Midbrain (tissue), 1 donor: ENCODE data around the gene LRRC18.

Experiments used
- DNase-seq: peaks from one replicate; lab custom pipeline; 2025; lab: John Stamatoyannopoulos, UW

Gene LRRC18

GRCh38 chr10:48946332-48946731 is 6.7 kb upstream of the LRRC18 start:
- DNase-seq: no peak

- DNase-seq: no peak
Measured at GRCh38 chr10:48945441-48946130, 5.9 kb upstream of the LRRC18 start.

GRCh38 chr10:48944171-48944570 is 4.5 kb upstream of the LRRC18 start:
- DNase-seq: no peak

- no peak for DNase-seq
Measured at GRCh38 chr10:48943096-48943495, 3.5 kb upstream of the LRRC18 start.

DNA sequence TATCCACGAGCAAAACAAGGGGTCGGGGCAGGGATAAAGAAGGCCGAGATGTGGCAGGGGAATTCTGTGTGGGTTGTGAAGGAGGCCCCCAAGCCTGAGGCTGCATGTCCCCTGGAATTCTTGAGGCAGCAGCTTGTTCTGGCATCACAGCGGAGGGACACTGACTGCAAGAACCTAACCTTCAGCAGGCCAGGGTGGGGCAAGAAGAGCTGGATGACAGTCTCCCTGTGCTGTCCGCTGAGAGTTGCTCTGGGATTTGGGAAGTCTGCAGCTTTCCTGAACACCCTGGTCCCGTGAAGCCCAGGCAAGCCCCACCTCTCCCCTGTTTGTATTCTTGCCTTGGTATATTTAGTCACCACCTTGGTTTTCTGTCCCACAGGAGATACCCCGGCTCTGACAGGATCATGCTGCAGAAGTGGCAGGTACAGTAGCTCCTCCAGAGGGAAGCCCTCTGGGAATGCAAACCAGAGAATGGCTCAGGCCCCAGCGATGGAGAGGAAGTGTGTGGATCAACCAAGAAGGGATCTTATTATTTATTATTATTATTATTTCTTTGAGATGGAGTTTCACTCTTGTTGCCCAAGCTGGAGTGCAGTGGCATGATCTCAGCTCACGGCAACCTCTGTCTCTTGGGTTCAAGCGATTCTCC is 1.9 kb upstream of the LRRC18 start:
- no peak for DNase-seq

- no peak for DNase-seq
Measured at GRCh38 chr10:48940958-48941357, 1.3 kb upstream of the LRRC18 start.

DNA sequence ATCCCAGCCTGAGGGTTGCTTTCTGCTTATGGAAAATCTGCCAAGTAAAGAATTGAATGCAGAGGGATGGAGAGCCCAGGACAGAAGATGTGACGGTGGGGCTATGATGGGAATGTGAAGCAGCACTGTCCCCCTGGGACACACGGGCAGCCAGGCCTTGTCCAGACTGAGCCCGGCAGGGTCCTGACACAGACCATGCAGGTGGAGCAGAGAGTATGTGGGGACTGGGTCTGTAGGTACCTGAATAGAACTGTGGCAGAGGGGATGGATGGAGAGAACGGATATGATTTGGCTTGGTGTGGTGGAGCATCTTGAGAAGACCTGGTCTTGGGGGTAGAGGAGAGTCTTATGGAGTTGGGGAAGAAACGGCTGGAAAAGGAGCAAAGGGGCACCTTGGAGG is 732 bp upstream of the LRRC18 start:
- no peak for DNase-seq

GRCh38 chr10:48938990-48939536 is 577 bp downstream of the LRRC18 start:
- DNase-seq: no peak

GRCh38 chr10:48938281-48938680 is 1.4 kb downstream of the LRRC18 start:
- no peak for DNase-seq

DNA sequence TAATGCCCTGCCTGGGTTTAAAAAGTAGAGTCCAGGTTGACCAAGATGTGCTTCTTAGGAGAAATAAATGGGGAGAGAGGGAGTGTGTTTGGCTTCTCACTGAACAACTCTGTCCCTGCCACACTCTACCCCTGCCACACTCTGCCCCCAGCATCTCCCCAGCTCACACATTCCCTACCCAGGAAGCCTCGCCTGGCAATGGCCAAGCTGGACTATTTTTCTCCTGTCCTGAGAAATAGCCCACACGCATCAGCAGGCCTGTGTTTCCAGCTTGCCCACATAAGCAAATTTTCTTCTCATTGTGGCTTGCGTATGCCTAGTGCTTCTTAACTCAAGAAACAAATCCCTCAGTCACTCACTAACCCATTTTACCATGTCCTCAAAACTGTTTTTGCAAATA is 1.8 kb downstream of the LRRC18 start:
- DNase-seq: no peak

DNA sequence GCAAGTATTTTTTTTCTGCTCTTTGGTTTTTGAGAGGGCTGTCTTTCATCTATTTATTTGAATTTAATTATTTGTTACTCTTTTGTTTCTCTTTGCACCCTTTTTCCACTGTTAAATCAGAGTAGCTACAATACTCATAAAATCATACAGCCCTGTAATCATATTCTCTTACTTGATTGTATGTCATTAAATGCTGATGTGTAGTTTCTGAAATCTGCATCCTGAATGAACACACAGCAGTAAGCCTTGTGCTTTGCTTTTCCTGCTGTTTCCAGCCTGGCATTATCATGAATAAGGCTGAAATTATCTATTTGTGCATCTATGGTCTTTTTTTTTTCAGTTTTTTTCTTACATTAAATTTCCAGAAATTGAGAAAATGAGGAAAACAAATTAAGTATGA is 4.1 kb downstream of the LRRC18 start:
- no peak for DNase-seq

DNA sequence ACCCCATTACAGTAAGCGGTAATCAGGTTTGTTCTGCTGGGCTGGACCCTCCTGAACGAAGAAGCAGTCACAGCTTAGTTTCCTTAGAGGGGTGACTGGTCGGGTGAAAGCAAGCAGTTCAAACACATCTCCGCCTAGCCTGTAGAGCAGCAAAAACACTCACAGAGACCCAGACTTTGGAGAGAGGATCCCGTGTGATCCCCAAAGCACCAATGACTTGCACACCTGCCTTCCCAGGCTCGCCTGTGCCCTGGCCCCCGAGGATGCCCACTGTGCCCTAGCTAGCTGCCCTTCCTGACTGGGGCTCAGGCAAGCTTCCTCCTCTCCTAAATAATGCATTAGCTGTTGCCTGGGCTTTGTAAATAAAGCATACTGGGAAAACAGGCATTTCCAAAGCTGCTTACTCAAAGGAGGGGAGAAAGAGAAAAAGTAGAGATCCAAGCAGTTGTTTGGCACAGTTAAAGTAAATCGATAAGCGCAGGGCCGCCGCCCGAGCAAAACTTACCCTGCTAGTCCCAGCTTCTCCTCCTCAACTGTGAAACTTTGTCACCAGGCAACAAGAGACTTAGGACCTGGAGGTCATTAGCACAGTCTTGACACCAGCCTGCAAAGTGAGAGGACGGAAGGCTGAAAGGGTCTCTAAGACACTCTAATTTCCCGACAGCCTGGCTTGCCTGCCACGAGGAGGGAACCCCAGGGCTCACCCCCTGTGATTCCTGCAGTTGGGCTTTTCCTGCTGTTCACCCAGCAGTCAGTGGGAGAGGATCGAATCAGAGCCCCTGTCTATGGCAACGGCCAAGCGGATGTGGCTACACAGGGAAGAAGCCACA is 4.8 kb downstream of the LRRC18 start:
- no peak for DNase-seq

DNA sequence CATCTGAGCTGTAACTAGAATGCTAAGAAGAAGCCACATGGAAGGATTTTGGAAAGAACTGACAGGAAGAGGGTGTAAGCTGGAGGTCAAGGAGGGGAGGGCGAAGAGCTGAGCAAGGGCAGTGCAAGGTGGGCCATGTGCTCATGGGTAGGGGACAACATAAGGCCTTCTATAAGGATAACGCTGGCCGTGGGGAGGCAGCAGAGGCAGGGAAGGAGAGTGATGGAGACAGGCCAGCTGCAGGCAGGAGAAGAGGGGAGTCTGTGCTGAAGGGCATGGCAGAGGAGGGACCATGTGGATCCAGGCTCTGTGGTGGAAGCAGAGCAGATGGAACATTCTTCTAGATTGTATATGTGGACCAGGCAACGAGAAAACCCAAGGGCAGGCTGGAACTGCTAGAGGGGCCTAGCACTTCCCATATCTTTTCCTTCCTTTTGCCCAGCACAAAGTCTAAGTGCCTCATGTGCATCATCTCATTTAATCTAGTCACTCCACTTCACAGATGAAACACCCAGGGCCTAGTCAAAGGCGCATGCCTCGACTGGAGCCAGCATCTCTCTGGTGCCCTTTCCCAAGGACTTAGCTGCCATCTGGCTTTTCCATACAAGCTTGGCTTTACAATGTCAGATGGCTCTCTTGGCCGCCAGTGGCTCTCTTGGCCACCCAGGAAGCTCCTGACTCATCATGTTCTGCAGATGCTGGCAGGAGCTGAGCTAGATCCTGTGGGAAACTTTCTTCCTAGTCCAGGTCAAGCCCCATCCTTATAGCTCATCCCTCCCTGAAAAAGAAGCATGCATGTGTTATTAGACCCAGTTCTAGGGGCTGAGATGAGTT is 6.6 kb downstream of the LRRC18 start:
- no peak for DNase-seq

- no peak for DNase-seq
Measured at GRCh38 chr10:48931188-48931587, 8.5 kb downstream of the LRRC18 start.

- DNase-seq: no peak
Measured at GRCh38 chr10:48929413-48929990, 10.1 kb downstream of the LRRC18 start.

DNA sequence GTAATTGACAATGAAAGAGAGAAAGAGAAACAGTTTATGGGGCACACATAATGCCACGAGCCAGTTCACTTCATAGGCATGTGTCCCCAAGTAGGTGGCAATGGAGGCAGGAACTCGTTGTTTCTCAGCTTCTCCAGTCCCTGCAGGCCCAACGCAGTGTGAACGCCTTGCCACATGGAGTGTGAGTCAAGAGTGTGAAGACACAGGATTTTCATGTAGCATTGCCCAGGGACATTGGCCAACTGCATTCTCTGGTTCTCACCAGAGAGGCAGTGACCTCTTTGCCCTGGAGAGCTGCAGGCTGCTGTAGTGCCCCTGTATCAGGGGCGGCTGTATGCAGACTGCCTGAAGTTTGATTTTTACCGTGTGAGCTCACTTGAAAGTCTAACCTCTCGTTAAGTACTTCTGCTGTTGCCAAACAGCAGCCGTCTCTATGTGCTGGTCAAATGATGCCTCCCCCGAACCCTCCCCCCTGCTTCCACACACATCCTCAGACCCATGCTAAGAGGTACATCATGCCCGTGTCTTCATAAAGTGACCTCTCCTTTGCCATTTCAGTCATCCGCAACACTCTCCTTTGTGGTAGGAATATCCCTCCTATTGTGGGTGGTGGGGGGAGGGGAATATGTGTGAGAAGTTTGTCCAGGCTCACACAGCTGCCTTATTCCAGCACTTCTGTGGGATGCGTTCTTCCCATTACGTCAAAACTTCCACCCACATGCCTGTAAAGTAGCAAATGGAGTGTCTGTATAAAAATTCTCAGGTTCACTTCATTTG is 12.7 kb downstream of the LRRC18 start:
- no peak for DNase-seq

DNA sequence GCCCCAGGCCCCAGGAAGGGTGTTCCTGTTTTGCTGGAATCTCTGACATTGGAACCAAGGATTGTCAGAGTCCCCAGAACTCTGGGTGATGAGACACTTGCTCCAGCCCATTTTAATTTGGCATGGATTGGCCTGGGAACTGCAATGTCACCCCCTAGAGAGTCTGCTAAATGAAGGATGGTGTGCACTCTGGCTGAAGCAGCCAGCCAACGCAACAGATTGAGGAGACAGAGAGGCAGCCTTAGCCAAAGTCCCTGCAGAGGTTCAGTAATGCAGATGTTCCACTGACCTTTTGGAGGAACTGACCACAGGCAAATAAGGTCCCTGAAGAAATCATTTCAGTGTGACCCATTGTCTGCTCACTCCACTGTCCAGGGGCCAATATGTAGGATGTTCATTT is 13.4 kb downstream of the LRRC18 start:
- no peak for DNase-seq

DNA sequence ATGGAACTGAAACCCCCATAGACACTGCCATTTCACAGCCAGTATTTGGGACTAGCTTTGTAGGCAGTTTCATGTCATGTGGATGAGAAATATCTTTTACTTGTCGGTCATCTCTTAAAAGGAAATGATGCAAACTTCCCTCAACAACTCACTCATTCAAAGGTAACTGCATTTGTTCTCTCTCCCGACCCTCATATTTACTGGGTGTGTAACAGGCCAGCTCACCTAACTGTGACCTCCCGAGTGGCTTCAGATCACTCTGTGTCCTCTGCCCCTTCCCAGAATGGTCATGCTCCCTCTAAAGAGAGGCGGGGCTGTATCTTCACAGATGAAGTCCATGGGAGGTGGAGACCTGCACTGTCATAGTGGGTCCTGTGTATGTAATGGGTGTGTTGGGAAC is 14.7 kb downstream of the LRRC18 start:
- DNase-seq: no peak

GRCh38 chr10:48923748-48924147 is 15.9 kb downstream of the LRRC18 start:
- no peak for DNase-seq

DNA sequence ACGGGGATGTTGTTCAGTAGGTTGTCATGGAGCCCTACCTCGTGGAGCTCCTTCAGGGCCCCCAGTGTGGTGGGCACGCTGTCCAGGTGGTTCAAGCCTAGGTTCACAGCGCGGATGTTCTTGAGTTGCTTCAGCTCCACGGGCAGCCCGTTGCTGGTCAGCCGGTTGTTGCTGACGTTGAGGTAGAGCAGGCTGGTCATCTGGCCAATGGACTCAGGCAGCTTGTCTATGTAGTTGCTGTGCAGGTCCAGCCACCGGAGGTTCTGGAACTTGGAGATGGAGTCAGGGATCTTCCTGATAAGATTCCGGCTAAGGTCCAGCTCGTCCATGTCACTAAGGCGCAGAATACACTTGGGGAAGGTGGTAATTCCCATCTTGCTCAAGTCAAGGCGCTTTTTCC is 26.0 kb downstream of the LRRC18 start:
- no peak for DNase-seq

GRCh38 chr10:48910548-48910947 is 29.1 kb downstream of the LRRC18 start:
- DNase-seq: no peak
